Peyer's patch (tissue), 4 donors: ENCODE results near the gene GADL1.

Experiments
- CTCF ChIP-seq, 6 experiments: fragments of 450-650 bp in 4 of 6; fragments of 200-600 bp in 2 of 6; sonication (generic) in 1 of 6; IDR thresholded peaks; one replicate each; pipeline ENCODE4 v1.5.1; 2017 to 2019; ENCODE audit warnings: antibody characterized with exemption in 6 of 6, mild to moderate bottlenecking in 3 of 6, moderate library complexity in 1 of 6
- POLR2A ChIP-seq, 2 donors: fragments of 450-650 bp; IDR thresholded peaks; one replicate each; pipeline ENCODE4 v1.5.1; 2017; ENCODE audit warnings: antibody characterized with exemption in 2 of 2, mild to moderate bottlenecking in 2 of 2, moderate library complexity in 2 of 2

- TF ChIP-seq CTCF (IDR thresholded peaks at IDR 0.05) (no peak), POLR2A (IDR thresholded peaks at IDR 0.05) (no peak)
Measured at GRCh38 chr3:30694148-30694547, 200.3 kb downstream of the GADL1 start.
